Activated gamma-delta T cell treated with Interleukin-2 at 50 U/mL for 16 hours (primary cell): Measurements from ENCODE around the gene SHC1.
"Not testable (repeated sequence)": the region's sequence is repeated elsewhere in the genome, so short reads cannot be mapped to it uniquely, and the experiment has no call there.

ENCODE experiments used
- DNase-seq: peaks from one replicate; pipeline ENCODE4 v3.0.0-alpha.2; 2020

Gene SHC1

DNA sequence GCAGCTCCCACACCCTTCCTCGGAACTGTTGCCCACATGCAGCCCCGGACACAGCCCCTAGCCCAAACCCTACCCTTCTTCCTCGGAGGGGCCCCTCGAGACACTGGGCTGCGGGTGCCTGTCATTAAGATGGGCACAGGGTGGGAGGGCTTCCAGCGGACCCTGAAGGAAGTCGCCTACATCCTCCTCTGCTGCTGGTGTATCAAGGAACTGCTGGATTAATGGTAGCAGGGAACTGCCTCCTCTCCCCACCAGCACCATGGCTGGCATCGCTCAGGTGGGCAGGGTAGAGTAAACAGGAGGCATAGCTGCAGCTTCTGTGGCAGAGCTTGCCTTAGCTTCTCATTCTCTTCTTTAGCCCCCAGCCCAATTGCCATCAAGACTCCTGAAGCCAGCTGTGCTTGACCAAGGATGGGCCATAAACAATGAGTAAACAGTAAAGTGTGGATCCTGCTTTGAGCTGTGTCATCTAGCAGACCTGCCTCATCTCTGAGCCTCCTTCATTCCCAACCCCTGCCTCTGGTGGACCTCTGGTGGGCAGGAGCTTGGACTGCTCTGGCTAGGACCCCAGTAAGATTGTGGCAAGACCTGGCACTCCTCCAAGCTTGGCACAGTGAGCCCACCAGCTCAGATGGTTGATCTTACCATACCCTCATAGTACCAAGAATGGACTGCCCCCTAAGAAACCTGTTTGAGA is 23.2 kb upstream of the SHC1 start, which contains the start of gene LENEP:
LENEP (plus strand) TSS at position 15 of the 697 bp plus-strand sequence; CDS start at position 37, 22 bp downstream.
- DNase-seq, result no peak

DNA sequence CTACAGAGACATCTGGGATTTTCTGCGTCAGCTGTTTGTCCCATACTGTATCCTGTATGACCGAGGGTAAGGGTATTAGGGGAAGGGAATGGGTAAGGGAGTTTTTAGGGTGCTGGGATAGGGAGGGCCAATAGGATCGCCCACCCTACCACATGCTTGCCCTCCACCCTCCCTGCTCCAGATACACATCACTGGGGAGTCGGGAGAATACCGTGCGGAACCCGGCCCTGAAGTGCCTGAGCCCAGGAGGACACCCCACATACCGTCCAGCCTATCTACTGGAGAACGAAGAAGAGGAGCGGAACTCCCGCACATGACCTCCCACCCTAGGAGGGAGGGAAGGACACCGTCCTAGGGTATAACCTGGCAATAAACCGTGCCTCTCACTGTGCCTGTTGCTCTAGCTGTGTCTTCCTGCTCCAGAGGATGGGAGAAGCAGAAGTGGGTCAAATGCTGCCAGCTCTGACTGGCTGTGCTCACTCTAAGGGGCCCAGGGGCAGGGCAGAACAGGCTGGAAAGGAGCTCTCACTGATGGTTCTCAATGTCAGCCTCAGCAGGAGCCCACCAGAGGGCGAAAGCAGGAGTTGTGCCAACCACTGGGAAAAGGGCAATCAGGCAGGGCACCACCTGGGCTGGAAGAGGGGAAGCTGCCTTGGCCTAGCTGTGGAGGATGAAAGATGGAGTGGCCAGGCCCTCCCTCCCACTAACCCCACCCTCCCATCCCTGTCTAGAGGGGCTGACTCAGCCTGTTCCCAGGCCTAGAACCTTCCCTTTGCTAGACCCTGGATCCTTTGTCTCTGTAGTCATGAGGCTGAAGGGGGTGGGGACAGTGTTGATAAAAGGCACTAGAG is 22.4 kb upstream of the SHC1 start:
- no peak for DNase-seq

DNA sequence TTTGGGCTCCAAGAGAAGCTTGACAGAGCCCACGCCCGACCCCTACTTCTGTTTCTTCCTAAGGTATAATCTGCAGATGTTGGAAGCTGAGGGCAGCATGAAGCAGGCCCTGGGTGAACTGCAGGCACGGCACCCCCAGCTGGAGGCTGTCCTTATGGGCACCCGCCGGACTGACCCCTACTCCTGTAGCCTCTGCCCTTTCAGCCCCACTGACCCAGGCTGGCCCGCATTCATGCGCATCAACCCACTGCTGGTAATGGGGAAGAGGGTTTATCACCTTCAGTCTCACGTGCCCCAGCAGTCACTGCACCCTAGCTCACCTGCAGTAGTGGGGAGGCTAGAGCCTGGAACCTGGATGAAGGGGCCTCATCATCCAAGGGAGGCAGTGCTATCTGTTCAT is 19.7 kb upstream of the SHC1 start:
- no peak for DNase-seq

DNA sequence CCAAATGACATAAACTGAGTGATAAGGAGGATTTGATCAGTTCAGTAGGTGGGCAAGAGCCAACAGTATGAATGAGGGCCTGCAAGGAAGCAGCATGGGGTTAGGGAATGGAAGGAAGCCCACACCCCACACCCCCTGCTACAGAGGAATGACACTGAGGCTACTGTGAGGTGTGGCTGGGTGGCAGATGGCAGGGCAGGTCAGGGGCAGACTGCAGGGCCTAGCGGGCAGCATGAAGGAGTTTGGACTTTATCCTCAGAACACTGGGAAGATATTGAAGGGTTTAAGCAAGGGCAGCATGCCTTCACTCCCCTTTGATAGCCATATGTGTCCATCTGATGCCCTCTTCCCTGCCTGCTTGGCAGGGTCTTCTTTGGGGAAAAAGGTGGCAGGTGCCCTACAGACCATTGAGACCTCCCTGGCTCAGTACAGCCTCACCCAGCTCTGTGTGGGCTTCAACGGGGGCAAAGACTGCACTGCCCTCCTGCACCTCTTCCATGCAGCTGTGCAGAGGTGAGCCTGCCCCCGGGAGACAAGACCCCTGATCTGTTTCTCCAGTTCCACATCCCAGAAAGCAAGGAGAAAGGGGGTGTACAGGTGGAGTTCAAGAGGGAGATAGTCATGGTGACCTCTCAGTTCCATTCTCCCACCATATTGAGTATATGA is 18.8 kb upstream of the SHC1 start:
- DNase-seq, result no peak

DNA sequence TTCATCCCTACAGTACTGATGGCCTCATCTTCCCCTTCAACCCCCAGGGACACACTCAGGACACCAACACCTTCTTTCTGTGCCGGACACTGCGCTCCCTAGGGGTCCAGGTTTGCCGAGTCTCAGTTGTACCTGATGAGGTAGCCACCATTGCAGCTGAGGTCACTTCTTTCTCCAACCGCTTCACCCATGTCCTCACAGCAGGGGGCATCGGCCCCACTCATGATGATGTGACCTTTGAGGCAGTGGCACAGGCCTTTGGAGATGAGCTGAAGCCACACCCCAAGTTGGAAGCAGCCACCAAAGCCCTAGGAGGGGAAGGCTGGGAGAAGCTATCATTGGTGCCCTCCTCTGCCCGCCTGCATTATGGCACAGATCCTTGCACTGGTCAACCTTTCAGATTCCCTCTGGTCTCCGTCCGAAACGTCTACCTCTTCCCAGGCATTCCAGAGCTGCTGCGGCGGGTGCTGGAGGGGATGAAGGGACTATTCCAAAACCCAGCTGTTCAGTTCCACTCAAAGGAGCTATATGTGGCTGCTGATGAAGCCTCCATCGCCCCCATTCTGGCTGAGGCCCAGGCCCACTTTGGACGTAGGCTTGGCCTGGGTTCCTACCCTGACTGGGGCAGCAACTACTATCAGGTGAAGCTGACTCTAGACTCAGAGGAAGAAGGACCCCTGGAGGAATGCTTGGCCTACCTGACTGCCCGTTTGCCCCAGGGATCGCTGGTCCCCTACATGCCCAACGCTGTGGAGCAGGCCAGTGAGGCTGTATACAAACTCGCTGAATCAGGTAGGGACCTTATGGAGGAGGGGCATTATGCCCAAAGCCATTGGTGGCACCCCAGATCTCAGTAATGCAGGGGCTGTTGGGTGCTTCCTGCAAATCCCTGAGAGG is 17.8 kb upstream of the SHC1 start:
- no peak for DNase-seq

DNA sequence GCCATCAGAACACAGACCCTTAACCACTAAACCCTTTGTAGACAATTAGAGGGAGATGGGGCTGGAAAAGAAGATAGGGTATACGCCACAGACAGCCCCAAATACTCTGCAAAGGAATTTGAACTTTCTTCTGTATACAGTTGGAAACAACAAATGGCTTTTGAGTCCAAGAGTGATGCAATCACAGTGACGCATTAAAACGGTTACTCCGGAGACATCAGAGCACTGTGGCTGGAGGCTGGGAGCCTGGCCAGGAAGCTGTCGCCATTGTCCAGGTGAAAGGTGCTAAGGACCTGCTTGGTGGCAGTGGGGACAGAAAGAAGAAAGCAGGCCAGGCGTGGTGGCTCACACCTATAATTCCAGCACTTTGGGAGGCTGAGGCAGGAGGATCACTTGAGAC is 16.8 kb upstream of the SHC1 start:
- DNase-seq, result no peak

DNA sequence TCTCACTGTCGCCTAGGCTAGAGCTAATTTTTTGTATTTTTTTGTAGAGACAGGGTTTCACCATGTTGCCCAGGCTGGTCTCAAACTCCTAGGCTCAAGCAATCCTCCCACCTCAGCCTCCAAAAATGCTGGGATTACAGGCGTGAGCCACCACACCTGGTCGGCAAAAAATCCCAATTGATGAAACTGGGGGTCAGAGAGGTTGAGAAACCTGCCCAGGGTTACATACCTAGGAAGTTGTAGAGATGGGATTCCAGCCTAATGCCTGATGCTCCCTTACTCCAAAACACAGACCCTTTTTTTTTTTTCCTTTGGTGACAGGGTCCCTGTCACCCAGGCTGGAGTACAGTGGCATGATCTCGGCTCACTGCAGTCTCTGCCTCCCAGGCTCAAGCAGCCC is 16.2 kb upstream of the SHC1 start:
- DNase-seq, result not testable (repeated sequence)

DNA sequence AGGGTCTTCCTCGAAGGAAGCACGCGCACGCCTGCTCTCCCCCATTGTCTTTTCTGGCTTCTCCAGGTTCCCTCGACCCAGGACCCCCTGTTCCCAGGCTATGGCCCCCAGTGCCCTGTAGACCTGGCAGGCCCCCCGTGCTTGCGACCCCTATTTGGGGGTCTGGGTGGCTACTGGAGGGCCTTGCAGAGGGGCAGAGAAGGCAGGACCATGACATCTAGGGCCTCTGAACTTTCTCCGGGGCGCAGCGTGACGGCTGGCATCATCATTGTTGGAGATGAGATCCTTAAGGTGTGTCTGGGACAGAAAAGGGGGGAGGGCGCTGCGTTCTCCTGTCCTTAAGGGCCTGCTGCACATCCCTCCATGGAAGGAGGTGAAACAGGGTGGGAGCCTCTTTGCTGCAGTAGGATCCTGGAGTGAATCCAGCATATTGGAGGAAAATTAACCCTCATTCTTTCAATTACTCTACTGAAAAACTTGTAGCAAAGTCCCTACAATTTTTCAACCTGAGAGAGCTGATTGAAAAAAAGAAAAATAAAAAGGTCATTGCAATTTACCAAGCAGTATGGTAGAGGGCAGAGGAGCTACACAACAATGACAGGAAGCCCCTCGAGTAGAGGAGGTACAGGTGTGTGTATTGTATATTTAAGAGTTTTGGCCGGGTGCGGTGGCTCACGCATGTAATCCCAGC is 13.4 kb upstream of the SHC1 start:
- no peak for DNase-seq

DNA sequence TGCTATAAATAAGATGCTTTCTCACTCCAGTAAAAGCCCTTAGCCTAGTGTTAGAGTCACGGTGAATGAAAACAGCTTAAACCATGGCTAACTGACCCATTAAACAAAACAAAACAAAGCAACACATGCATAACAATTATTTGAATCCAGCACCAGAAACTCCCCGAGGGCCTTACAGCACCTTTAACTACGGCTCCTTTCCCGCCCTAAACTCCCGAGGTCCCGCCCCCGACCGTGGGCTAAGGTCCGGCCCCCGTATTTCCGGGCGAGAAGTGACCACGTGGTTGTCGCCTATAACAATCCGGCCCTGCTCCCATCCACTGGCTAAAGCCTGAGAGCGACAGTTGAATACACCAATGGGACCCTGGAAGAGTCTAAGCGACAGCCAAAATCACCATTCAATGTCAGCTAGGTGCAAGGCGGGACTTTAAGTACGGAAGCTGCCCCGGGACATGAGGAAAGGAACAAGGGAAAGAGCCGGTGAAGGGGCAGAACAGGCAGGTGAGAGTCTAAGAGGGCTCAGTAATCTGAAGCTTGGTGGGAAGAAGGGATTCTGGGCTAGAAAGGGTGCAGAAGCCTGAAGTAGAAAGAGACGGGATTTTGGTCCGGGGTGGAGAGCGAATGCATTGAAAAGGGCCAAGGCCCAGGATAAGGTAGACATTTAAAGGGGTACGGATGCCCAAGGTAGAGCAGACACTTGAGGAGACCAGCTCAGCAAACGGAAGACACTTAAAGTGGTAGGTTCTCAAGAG is 12.5 kb upstream of the SHC1 start, which contains the start of gene FLAD1:
FLAD1 (plus strand) TSS at position 448 of the 752 bp plus-strand sequence. CDS start 351 bp downstream, outside the sequence.
- peak; percentile 93 for DNase-seq

DNA sequence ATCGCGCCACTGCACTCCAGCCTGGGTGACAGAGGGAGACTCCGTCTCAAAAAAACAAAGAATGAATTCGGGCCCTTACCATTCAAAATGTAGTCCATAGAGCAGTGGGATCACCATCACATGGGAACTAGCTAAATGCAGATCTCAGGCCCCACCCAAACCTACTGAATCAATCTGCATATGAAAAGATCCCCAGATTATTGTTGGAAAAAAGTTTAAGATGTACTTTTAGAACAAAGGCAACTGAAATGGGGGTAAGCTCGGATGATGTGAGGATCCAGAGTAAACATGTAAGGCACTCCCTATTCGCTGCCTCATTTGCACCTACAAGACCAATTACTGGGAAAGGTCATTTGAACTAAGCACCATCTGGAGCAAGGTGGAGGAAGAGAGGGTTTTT is 11.8 kb upstream of the SHC1 start:
- no peak for DNase-seq

DNA sequence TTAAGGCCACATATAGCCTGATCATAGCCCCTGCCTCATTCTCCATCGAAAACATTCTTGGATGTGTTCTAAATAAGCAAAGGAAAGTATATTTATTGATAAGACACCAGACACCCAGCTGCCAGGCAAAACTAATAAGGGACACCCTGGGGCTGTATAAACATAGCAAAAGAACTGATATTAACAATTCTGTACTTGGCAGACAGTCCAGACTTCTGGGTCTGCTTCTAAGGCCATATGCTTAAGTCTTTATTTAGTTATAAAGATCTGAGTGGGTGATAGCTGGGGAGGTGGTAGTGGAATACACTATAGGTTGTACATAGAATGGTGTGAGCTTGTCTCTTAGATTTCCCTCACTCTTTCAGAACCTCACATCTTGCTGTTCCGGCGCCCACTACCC is 7.8 kb upstream of the SHC1 start:
- no peak for DNase-seq

DNA sequence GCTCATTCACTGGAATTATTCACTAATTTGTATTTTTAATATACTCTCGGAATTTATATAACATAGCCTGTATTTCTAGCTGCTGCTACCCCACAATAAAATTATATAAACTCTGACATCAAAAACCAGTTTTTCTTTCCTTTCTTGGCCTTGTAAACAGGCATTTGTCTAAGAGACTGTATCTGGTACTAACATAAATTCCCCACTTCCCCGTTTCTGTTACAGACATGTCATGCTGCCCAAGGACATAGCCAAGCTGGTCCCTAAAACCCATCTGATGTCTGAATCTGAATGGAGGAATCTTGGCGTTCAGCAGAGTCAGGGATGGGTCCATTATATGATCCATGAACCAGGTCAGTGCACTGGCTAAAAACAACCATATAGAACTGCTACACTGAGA is 7.2 kb upstream of the SHC1 start:
- DNase-seq, result not testable (repeated sequence)

DNA sequence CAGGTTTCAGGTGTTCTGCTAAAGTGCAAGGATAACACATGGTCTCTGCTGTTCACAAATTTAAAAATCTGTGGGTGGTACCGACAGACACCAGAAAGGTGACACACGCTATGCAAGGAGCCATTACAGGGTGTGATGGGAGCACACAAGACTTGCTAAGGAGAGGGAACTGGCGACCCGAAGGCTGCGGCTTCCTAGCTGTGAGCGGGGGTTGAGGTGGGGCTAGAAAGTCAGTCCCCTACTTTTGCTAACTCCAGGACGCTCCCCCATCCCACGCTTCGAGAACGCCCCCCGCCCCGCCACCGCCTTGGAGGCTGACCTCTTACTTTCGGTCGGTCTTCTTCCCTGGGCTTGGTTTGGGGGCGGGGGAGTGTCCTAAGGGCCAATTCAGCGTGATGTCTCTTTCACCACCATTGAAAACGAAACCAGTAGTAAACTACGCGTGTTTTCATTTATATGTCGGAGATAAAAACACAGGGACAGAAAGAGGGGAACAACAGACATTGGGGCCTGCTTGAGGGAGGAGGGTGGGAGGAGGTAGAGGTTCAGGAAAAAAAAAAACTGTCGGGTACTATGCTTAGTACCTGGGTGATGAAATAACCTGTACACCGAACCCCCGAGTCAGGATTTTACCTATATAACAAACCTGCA is 5.0 kb upstream of the SHC1 start:
- DNase-seq, result peak; percentile 41

DNA sequence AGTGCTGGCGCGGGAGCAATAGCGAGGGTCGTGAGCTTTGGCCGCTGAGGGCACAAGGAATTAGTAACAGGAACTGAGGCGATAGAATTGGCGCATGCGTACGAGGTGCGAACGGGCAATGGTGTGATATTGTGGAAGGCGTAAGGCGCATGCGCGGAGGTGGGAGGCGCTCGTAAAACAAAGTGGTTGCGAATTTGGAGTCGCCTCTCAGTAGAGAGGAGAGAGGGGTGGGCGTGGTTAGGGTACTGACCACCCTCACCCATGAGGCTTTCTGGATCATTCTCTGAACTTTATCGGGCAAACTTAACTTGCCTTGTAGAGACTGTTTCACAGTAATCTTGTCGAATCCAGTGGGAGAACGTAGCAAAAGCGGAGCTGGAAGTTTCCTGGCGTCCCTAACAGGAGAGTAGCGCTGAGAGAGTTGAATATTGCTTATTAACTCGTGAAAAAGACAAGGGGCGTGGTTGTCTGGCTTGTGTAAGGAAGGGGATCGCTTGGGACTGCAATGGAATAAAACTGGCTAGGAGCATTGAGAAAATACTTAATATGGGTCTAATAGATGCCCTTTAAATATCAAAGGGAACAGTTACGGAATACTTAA is 4.4 kb upstream of the SHC1 start:
- peak; percentile 94 for DNase-seq

DNA sequence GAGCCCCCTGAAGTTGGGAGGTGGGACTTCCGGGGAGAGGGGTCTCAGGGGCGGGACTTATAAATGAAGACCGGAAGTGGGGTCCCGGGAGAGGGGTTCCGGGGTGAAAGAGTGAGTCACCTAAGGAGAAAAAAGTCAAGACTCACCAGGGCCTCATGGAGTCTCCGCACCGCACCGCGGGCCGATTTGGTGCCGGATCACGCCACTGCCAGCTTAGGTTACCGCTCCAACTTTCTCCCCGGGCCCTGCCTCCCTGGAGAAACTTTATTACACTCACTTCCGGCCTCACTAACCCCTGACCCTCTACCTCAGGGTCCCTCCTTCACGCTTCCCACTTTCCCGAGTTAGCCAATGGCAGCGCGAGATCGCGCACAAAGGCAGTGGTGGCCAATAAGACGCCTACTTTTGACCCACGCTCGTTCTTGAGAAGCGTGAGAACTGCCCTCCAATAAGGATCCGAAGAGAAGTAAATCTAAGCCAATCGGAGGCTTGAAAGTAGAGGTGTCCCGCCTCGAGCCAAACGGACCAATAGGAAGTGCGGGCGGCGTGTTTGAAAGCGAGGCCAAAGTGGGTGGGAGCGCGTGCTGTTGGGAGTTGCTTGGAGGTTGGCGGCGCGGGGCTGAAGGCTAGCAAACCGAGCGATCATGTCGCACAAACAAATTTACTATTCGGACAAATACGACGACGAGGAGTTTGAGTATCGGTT is 3.7 kb upstream of the SHC1 start, which contains the start of gene CKS1B:
CKS1B (plus strand) TSS at position 580 of the 706 bp plus-strand sequence; CDS start at position 645, 65 bp downstream.
- peak; percentile 96 for DNase-seq

DNA sequence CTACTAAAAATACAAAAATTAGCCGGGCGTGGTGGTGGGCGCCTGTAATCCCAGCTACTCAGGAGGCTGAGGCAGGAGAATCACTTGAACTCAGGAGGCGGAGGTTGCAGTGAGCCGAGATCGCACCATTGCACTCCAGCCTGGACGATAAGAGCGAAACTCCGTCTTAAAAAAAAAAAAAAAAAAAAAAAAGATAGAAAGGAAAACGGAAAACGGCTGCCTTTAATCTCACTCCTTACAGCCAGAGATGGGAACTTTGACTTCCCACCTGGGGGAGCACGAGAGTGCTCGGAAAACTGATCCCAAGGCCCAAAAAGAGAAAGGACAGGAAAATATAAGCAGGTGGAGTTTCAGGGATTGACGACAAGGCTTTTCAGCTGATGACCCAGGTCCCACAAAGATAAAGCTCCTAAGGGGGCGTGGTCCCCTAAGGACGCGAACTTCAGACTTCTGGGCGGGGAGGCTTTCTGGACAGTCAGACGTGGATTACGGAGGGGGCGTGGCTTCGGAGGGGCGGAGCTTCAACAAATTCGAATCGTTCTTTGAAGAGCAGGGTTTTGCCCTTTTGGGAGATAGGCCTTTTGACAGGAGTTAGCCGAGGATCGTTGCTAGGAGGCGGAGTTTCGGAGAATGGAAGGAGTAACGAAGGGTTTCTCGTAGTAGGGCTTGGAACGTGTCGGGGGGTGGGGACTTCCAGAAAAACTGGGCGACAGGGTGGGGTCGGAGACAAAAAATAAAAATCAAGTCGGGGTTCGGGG is 3.0 kb upstream of the SHC1 start:
- DNase-seq, result peak; percentile 89

DNA sequence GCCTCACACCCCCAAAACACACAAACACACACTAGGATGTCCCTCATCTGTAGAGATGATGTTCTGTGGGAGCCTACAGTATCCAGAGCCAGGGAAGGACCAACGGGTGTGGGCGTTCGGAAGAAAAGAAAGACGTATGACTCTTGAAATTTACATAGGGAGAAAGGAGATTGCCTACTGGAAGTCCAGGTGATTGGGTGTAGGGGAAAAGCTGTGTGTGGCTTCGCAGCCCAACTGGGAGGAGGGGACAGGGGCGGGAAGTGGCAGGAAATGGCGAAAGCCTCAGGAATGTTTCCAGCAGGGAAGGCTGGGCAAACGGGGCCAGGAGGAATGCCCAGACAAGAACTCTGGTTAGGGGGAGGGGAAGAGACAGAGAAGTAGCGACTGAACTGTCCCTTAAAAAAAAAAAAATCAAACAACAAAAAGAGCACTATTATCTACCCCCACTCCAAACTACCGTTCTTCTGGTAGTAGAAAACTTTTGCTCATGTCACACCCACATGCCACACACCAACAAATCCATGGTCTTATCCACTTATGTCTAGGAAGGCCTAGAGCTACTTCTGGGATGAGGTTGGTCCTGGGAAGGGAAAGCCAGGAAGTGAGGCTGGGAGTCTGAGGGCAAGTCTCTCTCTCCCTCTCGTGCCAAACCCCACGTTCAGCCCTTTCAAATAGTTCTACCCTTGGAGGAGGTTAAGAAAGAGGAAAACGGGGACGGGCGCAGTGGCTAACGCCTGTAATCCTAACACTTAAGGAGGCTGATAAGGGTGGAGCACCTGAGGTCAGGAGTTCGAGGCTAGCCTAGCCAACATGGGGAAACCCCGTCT is 2.2 kb upstream of the SHC1 start:
- no peak for DNase-seq

DNA sequence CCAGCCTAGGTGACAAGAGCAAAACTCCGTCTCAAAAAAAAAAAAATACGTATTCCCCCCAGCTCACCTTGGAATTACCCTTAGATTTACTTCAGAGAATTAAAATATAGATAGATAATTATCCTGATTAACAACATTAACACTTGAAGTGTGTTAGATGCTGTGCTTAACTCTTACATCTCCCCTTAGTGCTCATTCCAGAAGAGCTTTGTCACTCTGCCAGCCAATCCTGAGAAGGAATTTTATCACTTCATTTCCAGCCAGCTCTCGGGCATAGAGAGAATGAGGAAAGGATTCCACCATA is 1.6 kb upstream of the SHC1 start:
- no peak for DNase-seq
